Esophagus muscularis mucosa (tissue), 4 donors: ENCODE data around the gene CSF2RB. TPM values are rescaled to one million over a fixed set of nuclear protein-coding genes. Genes with fewer than 3 reads are reported as not detected.

ENCODE experiments used
- DNase-seq: peaks from one replicate; pipeline ENCODE4 v3.0.0-alpha.2; 2017; ENCODE audit errors: extremely low spot score
- H3K27ac ChIP-seq, 4 donors: fragments of 200-600 bp; sonication (generic); replicated peaks in 1 of 4; 1 replicate in 3 of 4; 2 replicates in 1 of 4; pipeline ENCODE4 v1.5.1; 2016 to 2019; ENCODE audit warnings: mild to moderate bottlenecking in 1 of 4
- H3K27me3 ChIP-seq, 4 donors: fragments of 200-600 bp; sonication (generic); one replicate each; pipeline versions ENCODE4 v1.5.1 to v1.6.0; 2016 to 2019
- H3K36me3 ChIP-seq, 4 donors: fragments of 200-600 bp; sonication (generic); one replicate each; pipeline ENCODE4 v1.5.1; 2016 to 2019
- H3K4me1 ChIP-seq, 4 donors: fragments of 200-600 bp; sonication (generic); one replicate each; pipeline ENCODE4 v1.5.1; 2016 to 2019
- H3K4me3 ChIP-seq, 4 donors: fragments of 200-600 bp; sonication (generic); 1 replicate in 2 of 4; 2 replicates in 2 of 4; pipeline ENCODE4 v1.5.1; 2016 to 2019; ENCODE audit warnings: mild to moderate bottlenecking in 4 of 4, moderate library complexity in 1 of 4
- H3K9me3 ChIP-seq, 4 donors: fragments of 200-600 bp; sonication (generic); 1 replicate in 3 of 4; 2 replicates in 1 of 4; pipeline ENCODE4 v1.5.1; 2016 to 2019
- CTCF ChIP-seq, 3 experiments: fragments of 200-600 bp in 2 of 3; fragments of 450-650 bp in 1 of 3; sonication (generic) in 2 of 3; IDR thresholded peaks; one replicate each; pipeline ENCODE4 v1.5.1; 2017 to 2019; ENCODE audit warnings: antibody characterized with exemption in 3 of 3, mild to moderate bottlenecking in 2 of 3, moderate library complexity in 1 of 3
- EP300 ChIP-seq: sonication (generic); formaldehyde crosslinking; IDR thresholded peaks from one replicate; pipeline ENCODE4 v1.6.1; 2017; ENCODE audit warnings: antibody characterized with exemption
- POLR2A ChIP-seq: fragments of 450-650 bp; IDR thresholded peaks from one replicate; pipeline ENCODE4 v1.6.1; 2017; ENCODE audit warnings: antibody characterized with exemption, moderate library complexity, mild to moderate bottlenecking, low read depth
- POLR2AphosphoS5 ChIP-seq, 2 donors: sonication (generic); formaldehyde crosslinking; IDR thresholded peaks; one replicate each; pipeline ENCODE4 v1.6.1; 2017; ENCODE audit warnings: antibody characterized with exemption in 2 of 2
- WGBS: methylation state at CpG from one replicate; pipeline ENCODE4 v1.1.5; 2018; 5-methylcytosine and 5-hydroxymethylcytosine counted together
- intact Hi-C: fragments of 100-400 bp; cut with DNase I; formaldehyde crosslinking; loops from one replicate; pipeline ENCODE4 v1.15.1; 2023
- total RNA-seq, 4 donors: library from RNA; depleted of rRNA; stranded (reverse); fragments of >200 nt; gene quantifications; one replicate each; pipeline versions ENCODE4 v1.1.0 to v1.2.1, GENCODE V29; 2016

The CSF2RB gene
- total RNA-seq, 4 donors from 2014 or later, result 4.6 to 19.4 (median 6.2) TPM

DNA sequence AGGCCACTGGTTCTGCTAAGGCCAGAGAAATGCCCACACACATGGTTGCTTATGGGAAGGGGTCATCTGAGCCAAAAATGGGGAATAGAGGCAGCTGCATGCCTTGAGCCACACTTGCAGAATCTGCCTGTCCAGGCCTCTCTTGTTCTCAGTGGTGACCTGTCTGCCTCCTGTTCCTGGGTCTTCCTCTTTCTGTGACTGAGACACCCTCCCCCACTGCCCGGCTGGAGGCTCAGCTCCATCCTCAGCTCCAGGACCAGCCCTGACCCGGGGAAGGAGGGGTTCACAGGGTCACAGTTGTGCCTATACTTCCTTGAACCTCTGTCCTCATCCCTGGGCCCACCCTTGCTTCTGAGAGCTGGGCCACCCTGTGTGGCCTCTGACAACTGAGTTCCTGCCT, 52.3 kb downstream of the CSF2RB start:
- no peaks in the 10 kb centered on the region for H3K4me1 ChIP-seq
- TF ChIP-seq EP300, result no peak
- no peak for TF ChIP-seq CTCF (IDR thresholded peaks at IDR 0.05)
- no peak for TF ChIP-seq POLR2AphosphoS5 (IDR thresholded peaks at IDR 0.05)
- TF ChIP-seq POLR2A, result no peak
- no peak for DNase-seq
- H3K27me3 ChIP-seq, result peaks cover 0 to 27% (median 0%) of the 10 kb centered on the region in 4 donors
- no peaks in the 10 kb centered on the region for H3K9me3 ChIP-seq
- intact Hi-C loops, result no loop called here
- 56% methylated on average over 2 of the region's 2 CpGs for WGBS
- H3K4me3 ChIP-seq, result no peak overlapping the region
- H3K27ac ChIP-seq, result no peak overlapping the region
- no peaks in the 10 kb centered on the region for H3K36me3 ChIP-seq

DNA sequence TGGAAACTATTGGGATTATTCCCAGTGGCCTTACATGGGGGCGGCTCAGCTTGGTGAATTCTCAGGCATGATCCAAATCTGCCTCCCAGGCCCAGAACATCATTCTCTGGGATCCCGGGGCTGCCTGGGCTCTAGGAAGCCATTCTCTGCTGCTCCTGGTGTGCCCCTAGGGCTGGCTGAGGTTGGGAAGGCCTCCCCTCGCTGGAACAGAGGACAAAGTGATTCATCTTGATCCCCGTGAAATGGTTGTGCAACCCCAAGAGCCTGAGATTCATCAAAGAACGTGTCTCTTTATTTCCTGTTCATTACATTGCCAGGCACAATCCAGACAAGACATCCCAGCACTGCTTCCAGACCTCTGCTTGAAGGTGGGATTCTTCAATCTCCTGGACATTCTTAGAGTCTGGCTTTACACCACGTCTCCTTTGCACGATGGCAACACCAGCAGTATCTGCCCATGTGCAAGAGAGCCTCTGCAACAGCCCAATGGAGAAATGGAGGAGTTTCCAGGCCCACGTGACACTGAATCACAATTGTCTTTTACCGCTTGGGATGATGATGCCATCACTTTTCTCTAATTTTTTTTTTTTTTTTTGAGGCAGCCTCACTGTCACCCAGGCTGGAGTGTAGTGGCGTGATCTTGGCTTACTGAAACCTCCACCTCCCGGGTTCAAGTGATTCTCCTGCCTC, 53.6 kb downstream of the CSF2RB start:
- intact Hi-C loops, result no loop called here
- H3K27ac ChIP-seq, result no peak overlapping the region
- no peaks in the 10 kb centered on the region for H3K4me1 ChIP-seq
- DNase-seq, result no peak
- H3K4me3 ChIP-seq, result no peak overlapping the region
- TF ChIP-seq POLR2A (no peak), CTCF (IDR thresholded peaks at IDR 0.05) (no peak), EP300 (no peak), POLR2AphosphoS5 (IDR thresholded peaks at IDR 0.05) (no peak)
- H3K36me3 ChIP-seq, result no peaks in the 10 kb centered on the region
- 74% methylated on average over 11 of the region's 11 CpGs for WGBS
- H3K9me3 ChIP-seq, result no peaks in the 10 kb centered on the region
- H3K27me3 ChIP-seq, result peaks cover 0 to 21% (median 0%) of the 10 kb centered on the region in 4 donors

DNA sequence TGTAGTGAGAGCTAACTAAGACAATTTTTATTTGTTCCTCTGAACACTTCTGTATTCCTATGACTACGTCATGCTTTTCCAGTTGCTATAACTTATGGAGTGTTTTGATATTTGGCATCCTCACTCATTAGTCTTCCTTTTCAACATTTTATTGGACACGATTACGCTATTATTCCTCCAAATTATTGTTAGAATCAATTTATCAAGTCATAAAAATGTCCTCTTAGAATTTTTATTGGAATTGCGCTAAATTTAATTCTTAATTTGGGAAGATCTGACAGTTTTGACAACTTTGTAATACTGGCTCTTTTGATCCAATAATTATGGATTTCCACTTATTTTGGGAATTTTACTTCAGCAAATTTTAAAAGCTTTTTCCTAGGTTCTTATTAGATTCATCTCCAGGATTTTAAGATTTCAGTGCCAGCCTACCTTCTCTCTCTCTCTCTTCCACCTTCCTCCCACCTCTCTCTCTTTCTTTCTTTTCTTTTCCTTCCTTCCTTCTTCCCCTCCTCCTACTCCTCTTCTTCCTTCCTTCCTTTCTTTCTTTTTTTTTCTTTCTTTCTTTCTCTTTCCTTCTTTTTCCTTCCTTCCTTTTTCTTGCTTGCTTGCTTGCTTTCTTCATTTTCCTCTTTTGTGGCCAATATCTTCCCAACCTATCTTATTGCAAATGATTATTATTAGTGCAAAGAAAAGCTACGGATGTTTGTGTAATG, 55.0 kb downstream of the CSF2RB start:
- 83% methylated on average over 5 of the region's 5 CpGs for WGBS
- Histone ChIP-seq H3K4me1 (no peaks in the 10 kb centered on the region), H3K27ac (no peak overlapping the region), H3K27me3 (peaks cover 0 to 15% (median 0%) of the 10 kb centered on the region in 4 donors), H3K4me3 (no peak overlapping the region), H3K9me3 (no peaks in the 10 kb centered on the region), H3K36me3 (no peaks in the 10 kb centered on the region)
- intact Hi-C loops, result no loop called here
- DNase-seq, result no peak
- TF ChIP-seq POLR2AphosphoS5 (IDR thresholded peaks at IDR 0.05) (no peak), POLR2A (no peak), CTCF (IDR thresholded peaks at IDR 0.05) (no peak), EP300 (no peak)

- TF ChIP-seq CTCF (IDR thresholded peaks at IDR 0.05) (no peak), POLR2AphosphoS5 (IDR thresholded peaks at IDR 0.05) (no peak), POLR2A (no peak), EP300 (no peak)
- H3K36me3 ChIP-seq, result no peaks in the 10 kb centered on the region
- no peak for DNase-seq
- intact Hi-C loops, result no loop called here
- H3K27me3 ChIP-seq, result peaks cover 0 to 10% (median 0%) of the 10 kb centered on the region in 4 donors
- WGBS, result 80% methylated on average over 17 of the region's 19 CpGs
- no peak overlapping the region for H3K27ac ChIP-seq
- no peak overlapping the region for H3K4me3 ChIP-seq
- no peaks in the 10 kb centered on the region for H3K9me3 ChIP-seq
- no peaks in the 10 kb centered on the region for H3K4me1 ChIP-seq
Measured at GRCh38 chr22:36971341-36972125, 58.1 kb downstream of the CSF2RB start.
